ENCODE results near the gene SRPK3.

DNA sequence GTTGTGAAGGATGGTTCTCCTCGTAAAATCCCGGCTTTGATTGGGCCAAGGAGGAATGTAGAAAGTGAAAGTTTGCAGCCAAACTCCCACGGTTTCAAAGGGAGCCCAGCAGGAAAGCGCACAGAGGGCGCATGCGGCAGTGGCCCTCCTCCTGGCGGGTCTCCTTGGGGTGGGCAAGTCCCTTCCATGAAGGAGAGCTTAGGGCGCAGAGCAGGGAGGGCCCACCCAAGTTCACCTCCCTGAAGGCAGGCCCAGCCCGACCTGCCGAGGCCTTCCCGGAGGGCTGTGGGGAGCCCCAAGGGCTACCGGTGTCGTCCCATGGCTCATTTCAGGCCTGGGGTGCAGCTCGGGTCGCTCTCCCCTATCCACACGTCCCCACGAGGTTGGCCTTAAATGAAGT is 47.5 kb downstream of the SRPK3 start:
- TF ChIP-seq, protein P1, sequence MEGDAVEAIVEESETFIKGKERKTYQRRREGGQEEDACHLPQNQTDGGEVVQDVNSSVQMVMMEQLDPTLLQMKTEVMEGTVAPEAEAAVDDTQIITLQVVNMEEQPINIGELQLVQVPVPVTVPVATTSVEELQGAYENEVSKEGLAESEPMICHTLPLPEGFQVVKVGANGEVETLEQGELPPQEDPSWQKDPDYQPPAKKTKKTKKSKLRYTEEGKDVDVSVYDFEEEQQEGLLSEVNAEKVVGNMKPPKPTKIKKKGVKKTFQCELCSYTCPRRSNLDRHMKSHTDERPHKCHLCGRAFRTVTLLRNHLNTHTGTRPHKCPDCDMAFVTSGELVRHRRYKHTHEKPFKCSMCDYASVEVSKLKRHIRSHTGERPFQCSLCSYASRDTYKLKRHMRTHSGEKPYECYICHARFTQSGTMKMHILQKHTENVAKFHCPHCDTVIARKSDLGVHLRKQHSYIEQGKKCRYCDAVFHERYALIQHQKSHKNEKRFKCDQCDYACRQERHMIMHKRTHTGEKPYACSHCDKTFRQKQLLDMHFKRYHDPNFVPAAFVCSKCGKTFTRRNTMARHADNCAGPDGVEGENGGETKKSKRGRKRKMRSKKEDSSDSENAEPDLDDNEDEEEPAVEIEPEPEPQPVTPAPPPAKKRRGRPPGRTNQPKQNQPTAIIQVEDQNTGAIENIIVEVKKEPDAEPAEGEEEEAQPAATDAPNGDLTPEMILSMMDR (conservative IDR thresholded peaks at IDR 0.05; ENCODE audit: low read depth in 2 of 2): no peak
- TF ChIP-seq POLR2AphosphoS5 (IDR thresholded peaks at IDR 0.05; ENCODE audit: low read depth) (no peak; the same call in 1 of the 2 replicates), EZH2 (IDR thresholded peaks at IDR 0.05; ENCODE audit: low read depth, unreplicated experiment) (no peak), EZH2phosphoT487 (IDR thresholded peaks at IDR 0.05; ENCODE audit: unreplicated experiment) (no peak)
